GM12874 (cell line): ENCODE data around the gene ZGPAT.

Experiments used
- CTCF ChIP-seq: IDR thresholded peaks from 2 replicates; pipeline ENCODE4 v1.5.1; 2011; ENCODE audit warnings: low read depth, mild to moderate bottlenecking, control low read depth, low read length, moderate library complexity; ENCODE audit not compliant: insufficient read depth

The ZGPAT gene

GRCh38 chr20:63734111-63734945 is 26.5 kb downstream of the ZGPAT start:
- no peak for TF ChIP-seq CTCF

- no peak for TF ChIP-seq CTCF
These were observed 27.4 kb downstream of the ZGPAT start for GRCh38 chr20:63734946-63735858.

- no peak for TF ChIP-seq CTCF
These were observed 28.2 kb downstream of the ZGPAT start, which contains the start of gene LIME1 for GRCh38 chr20:63735859-63736718. Gene LIME1, plus strand, starts transcription at chr20:63736664. Its CDS starts 886 bp downstream, at chr20:63737550.

GRCh38 chr20:63736893-63737694 is 29.3 kb downstream of the ZGPAT start:
- peak; percentile 12; the same call in 1 of the 2 replicates for TF ChIP-seq CTCF

- no peak for TF ChIP-seq CTCF
These were observed 29.8 kb downstream of the ZGPAT start for GRCh38 chr20:63737695-63737944.

GRCh38 chr20:63737945-63738686 is 30.3 kb downstream of the ZGPAT start:
- TF ChIP-seq CTCF: no peak
